Gastrocnemius medialis (tissue), 4 donors: ENCODE measurements around the gene MRGPRD. TPM values are rescaled to one million over a fixed set of nuclear protein-coding genes. Genes with fewer than 3 reads are reported as not detected.

ENCODE experiments used
- ATAC-seq, 2 donors: fragments of 150-250 bp; one replicate each; pipeline ENCODE4 v1.9.1; 2016
- DNase-seq, 2 donors: peaks; one replicate each; pipeline ENCODE4 v3.0.0-alpha.2; 2019
- H3K27ac ChIP-seq, 4 donors: fragments of 200-600 bp; sonication (generic); 1 replicate in 1 of 4; 2 replicates in 3 of 4; pipeline ENCODE4 v1.5.1; 2016 to 2018; ENCODE audit warnings: mild to moderate bottlenecking in 2 of 4, moderate library complexity in 1 of 4
- H3K27me3 ChIP-seq, 3 donors: fragments of 200-600 bp; sonication (generic) in 2 of 3; 1 replicate in 1 of 3; 2 replicates in 2 of 3; pipeline versions ENCODE4 v1.5.1 to v1.6.0; 2016 to 2019; ENCODE audit warnings: mild to moderate bottlenecking in 1 of 3, moderate library complexity in 1 of 3
- H3K36me3 ChIP-seq, 2 donors: fragments of 200-600 bp; sonication (generic) in 1 of 2; one replicate each; pipeline ENCODE4 v1.5.1; 2017 to 2018
- H3K4me1 ChIP-seq, 2 donors: fragments of 200-600 bp; sonication (generic) in 1 of 2; one replicate each; pipeline ENCODE4 v1.5.1; 2016 to 2017; ENCODE audit warnings: mild to moderate bottlenecking in 2 of 2
- H3K4me3 ChIP-seq, 4 donors: fragments of 200-600 bp; sonication (generic) in 3 of 4; 1 replicate in 1 of 4; 2 replicates in 3 of 4; pipeline ENCODE4 v1.5.1; 2016 to 2019; ENCODE audit warnings: mild to moderate bottlenecking in 2 of 4
- H3K9me3 ChIP-seq, 3 donors: fragments of 200-600 bp; sonication (generic) in 2 of 3; 1 replicate in 1 of 3; 2 replicates in 2 of 3; pipeline ENCODE4 v1.5.1; 2016 to 2019
- CTCF ChIP-seq, 5 experiments: fragments of 450-650 bp in 3 of 5; fragments of 200-600 bp in 2 of 5; sonication (generic) in 2 of 5; IDR thresholded peaks in 4 of 5; conservative IDR thresholded peaks in 1 of 5; 1 replicate in 4 of 5; 2 replicates in 1 of 5; pipeline ENCODE4 v1.5.1; 2016 to 2019; ENCODE audit warnings: antibody characterized with exemption in 5 of 5, mild to moderate bottlenecking in 3 of 5, moderate library complexity in 3 of 5
- POLR2A ChIP-seq, 2 donors: fragments of 450-650 bp; IDR thresholded peaks; one replicate each; pipeline ENCODE4 v1.6.1; 2017; ENCODE audit warnings: antibody characterized with exemption in 2 of 2, mild to moderate bottlenecking in 2 of 2, moderate library complexity in 2 of 2
- in situ Hi-C, 4 donors: fragments of 200-750 bp; cut with MboI; loops; one replicate each; pipeline versions ENCODE4 v1.15.0 to v1.8.0; 2017; ENCODE audit warnings: low sequenced_read_pairs in 4 of 4
- intact Hi-C: fragments of 100-400 bp; cut with DNase I; formaldehyde crosslinking; loops from one replicate; pipeline ENCODE4 v1.15.1; 2023; ENCODE audit warnings: low total_unique reads
- total RNA-seq, 4 donors: library from RNA; depleted of rRNA; stranded (reverse); fragments of >200 nt; gene quantifications; one replicate each; pipeline versions ENCODE4 v1.1.0 to v1.2.3, GENCODE V29; 2016

The MRGPRD gene
- total RNA-seq, 4 donors from 2014 or later: not detected

DNA sequence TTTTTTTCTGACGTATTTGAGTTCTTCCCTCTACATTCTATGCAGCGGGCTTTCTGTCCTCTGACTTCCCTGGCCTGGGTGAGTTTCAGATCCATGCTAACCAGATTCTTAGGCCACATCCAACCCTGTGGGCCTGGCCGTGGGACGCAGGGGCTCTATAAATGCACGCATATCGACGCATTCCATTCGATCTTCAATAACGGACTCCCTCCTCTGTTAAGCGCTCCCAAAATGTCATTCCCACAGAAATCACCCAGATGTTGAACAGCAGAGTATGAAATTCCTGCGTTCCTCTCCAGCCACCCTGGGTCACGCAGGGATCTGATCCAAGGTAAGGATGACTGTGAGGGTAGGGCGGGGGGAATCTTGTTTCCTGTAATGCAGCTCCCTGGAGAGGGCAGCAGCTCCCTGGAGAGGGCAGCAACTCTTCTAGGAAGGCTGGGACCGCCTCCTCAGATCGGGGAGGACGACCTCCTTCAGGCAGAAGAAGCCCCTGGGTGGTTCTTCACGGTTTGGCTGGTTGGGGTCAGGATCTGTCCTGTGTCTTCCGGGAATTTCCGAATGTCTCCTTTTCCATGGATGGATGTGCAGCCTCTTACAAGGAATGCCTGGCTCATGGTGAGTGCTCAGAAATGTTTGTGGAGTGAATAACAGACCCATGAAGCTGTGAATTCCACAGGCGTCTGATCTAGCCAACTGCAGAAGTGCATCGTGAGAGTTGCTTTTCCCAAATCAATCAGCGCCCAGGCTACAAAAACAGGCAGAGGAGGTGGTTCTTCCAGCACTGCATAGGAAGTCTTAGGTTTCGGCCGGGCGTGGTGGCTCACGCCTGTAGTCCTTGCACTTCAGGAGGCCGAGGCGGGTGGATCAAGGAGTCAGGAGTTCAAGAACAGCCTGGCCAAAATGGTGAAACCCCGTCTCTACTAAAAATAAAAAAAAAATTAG is 12.2 kb downstream of the MRGPRD start:
- H3K36me3 ChIP-seq: no peaks in the 10 kb centered on the region
- in situ Hi-C loops: no loop called here
- H3K4me3 ChIP-seq: no peak overlapping the region
- no peak for TF ChIP-seq POLR2A (IDR thresholded peaks at IDR 0.05)
- TF ChIP-seq CTCF (IDR thresholded peaks at IDR 0.05 in 4 of 5, conservative IDR thresholded peaks at IDR 0.05 in 1 of 5): no peak
- peaks cover 0 to 13% (median 0%) of the 10 kb centered on the region in 3 donors for H3K27me3 ChIP-seq
- no peak for DNase-seq
- intact Hi-C loops: no loop called here
- no peak for ATAC-seq
- no peaks in the 10 kb centered on the region for H3K9me3 ChIP-seq
- no peaks in the 10 kb centered on the region for H3K4me1 ChIP-seq
- H3K27ac ChIP-seq: no peak overlapping the region

DNA sequence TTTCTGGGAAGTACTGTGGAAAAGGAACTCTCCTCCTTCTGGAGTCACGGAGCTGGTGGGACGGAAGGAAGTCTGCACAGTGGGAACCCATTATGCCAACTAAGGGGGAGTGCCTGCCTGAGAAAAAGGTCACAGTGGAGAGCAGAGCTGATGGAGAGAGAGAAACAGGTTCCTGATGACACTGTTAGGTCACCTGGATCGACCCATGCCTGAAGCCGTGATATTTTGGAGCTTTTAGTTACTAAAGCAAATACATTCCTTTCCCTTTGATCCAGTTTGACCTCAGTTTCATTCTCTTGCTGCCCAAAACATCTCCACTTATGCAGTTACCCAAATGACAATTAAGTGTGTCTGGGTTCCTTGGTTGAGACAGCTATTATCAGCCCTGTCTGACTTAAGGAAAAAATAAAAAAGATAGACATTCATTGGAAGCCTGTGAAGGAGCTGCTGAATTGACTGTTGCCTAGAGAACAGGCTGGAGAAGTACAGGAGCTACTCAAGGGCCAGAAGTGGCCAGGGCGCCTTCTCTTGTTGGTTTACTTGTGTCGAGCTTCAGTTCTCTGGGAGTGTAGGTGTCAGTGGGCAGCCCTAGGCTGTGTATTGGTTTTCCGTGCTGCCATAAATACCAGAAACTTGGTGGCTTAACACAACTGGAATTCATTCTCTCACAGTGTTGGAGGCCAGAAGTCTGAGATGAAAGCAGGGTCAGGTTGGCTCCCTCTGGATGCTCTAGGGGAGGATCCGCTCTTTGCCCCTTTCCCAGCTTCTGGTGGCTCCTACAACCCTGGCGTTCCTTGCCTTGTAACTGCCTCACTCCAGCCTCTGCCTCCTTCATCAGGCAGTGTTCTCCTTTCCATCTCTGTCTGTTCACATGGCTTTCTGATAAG is 13.6 kb downstream of the MRGPRD start:
- H3K9me3 ChIP-seq: no peaks in the 10 kb centered on the region
- H3K27ac ChIP-seq: no peak overlapping the region
- ATAC-seq (no peak), DNase-seq (no peak)
- no peaks in the 10 kb centered on the region for H3K36me3 ChIP-seq
- in situ Hi-C loops: no loop called here
- TF ChIP-seq POLR2A (IDR thresholded peaks at IDR 0.05) (no peak), CTCF (IDR thresholded peaks at IDR 0.05 in 4 of 5, conservative IDR thresholded peaks at IDR 0.05 in 1 of 5) (no peak)
- H3K27me3 ChIP-seq: peaks cover 0 to 13% (median 0%) of the 10 kb centered on the region in 3 donors
- H3K4me3 ChIP-seq: no peak overlapping the region
- H3K4me1 ChIP-seq: no peaks in the 10 kb centered on the region
- intact Hi-C loops: no loop called here

- Histone ChIP-seq H3K36me3 (no peaks in the 10 kb centered on the region), H3K9me3 (no peaks in the 10 kb centered on the region), H3K4me1 (no peaks in the 10 kb centered on the region), H3K4me3 (no peak overlapping the region), H3K27me3 (peaks cover 0 to 13% (median 0%) of the 10 kb centered on the region in 3 donors), H3K27ac (no peak overlapping the region)
- intact Hi-C loops (no loop called here), in situ Hi-C loops (no loop called here)
- ATAC-seq (no peak), DNase-seq (no peak)
- TF ChIP-seq POLR2A (IDR thresholded peaks at IDR 0.05): no peak
- TF ChIP-seq CTCF (IDR thresholded peaks at IDR 0.05 in 4 of 5, conservative IDR thresholded peaks at IDR 0.05 in 1 of 5): no peak
Observed at GRCh38 chr11:68965901-68966853, 14.6 kb downstream of the MRGPRD start.

GRCh38 chr11:68963779-68964178 is 17.0 kb downstream of the MRGPRD start:
- Histone ChIP-seq H3K4me1 (no peaks in the 10 kb centered on the region), H3K27ac (no peak overlapping the region), H3K4me3 (no peak overlapping the region), H3K27me3 (peaks cover 0 to 13% (median 0%) of the 10 kb centered on the region in 3 donors), H3K36me3 (no peaks in the 10 kb centered on the region), H3K9me3 (no peaks in the 10 kb centered on the region)
- DNase-seq: no peak
- in situ Hi-C loops (no loop called here), intact Hi-C loops (no loop called here)
- TF ChIP-seq POLR2A (IDR thresholded peaks at IDR 0.05) (no peak), CTCF (IDR thresholded peaks at IDR 0.05 in 4 of 5, conservative IDR thresholded peaks at IDR 0.05 in 1 of 5) (no peak)
- ATAC-seq: peak in 1 of 2 donors; percentile 58
